GM23248 (cell line): Measurements from ENCODE around the gene PRIMPOL.

Source experiments
- EZH2 ChIP-seq: fragments of 200-600 bp; sonication (generic); IDR thresholded peaks from 2 replicates; pipeline ENCODE4 v1.6.1; 2018; ENCODE audit warnings: antibody characterized with exemption, mild to moderate bottlenecking; ENCODE audit not compliant: insufficient read depth, poor library complexity, severe bottlenecking
- EZH2phosphoT487 ChIP-seq: fragments of 200-600 bp; sonication (generic); IDR thresholded peaks from 2 replicates; pipeline ENCODE4 v1.6.1; 2018; ENCODE audit warnings: antibody characterized with exemption, moderate library complexity, mild to moderate bottlenecking, low read depth; ENCODE audit not compliant: insufficient read depth

- TF ChIP-seq EZH2 (no peak), EZH2phosphoT487 (no peak)
These were observed 36.1 kb upstream of the PRIMPOL start for GRCh38 chr4:184613405-184613804.
